ENCODE data around the gene TNRC6C. TPM values are rescaled to one million over a fixed set of nuclear protein-coding genes. Genes with fewer than 3 reads are reported as not detected.
"Not testable (repeated sequence)": the region's sequence is repeated elsewhere in the genome, so short reads cannot be mapped to it uniquely, and the experiment has no call there.

The TNRC6C gene
- polyA plus RNA-seq, 4 donors, result 0.89 to 5.1 (median 2.3) TPM

DNA sequence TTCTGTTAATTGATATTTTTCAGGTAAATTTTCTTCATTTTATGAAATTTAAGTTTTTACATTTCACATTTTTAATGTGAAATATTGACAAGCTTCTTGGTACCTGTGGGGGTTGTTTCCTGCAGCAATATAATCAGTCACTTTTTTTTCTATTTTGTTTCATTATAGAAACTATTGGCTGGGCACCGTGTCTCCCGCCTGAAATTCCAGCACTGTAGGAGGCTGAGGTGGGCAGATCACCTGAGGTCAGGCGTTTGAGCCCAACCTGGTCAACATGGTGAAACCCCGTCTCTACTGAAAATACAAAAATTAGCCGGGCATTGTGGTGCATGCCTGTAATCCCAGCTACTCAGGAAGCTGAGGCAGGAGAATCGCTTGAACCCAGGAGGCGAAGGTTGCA is 35.2 kb downstream of the TNRC6C start:
- FAIRE-seq; H3K4me1 ChIP-seq (ENCODE audit: control insufficient read depth in 3 of 3, insufficient read depth in 2 of 3, low read depth in 1 of 3, low read length in 2 of 3); H3K36me3 ChIP-seq (ENCODE audit: control insufficient read depth in 3 of 3, insufficient read depth in 2 of 3, low read depth in 1 of 3, low read length in 3 of 3); H3K27ac ChIP-seq (ENCODE audit: low read depth in 1 of 3, low read length in 2 of 3); H3K4me3 ChIP-seq (ENCODE audit: low read depth in 1 of 3, low read length in 3 of 3); DNase-seq; H3K9me3 ChIP-seq (ENCODE audit: control insufficient read depth in 2 of 2, insufficient read depth in 1 of 2, low read depth in 1 of 2, low read length in 1 of 2); H3K27me3 ChIP-seq (ENCODE audit: control insufficient read depth in 3 of 3, insufficient read depth in 3 of 3, low read length in 3 of 3): not testable (repeated sequence)
- 94% methylated on average over 7 of the region's 7 CpGs for WGBS, 3 donors

DNA sequence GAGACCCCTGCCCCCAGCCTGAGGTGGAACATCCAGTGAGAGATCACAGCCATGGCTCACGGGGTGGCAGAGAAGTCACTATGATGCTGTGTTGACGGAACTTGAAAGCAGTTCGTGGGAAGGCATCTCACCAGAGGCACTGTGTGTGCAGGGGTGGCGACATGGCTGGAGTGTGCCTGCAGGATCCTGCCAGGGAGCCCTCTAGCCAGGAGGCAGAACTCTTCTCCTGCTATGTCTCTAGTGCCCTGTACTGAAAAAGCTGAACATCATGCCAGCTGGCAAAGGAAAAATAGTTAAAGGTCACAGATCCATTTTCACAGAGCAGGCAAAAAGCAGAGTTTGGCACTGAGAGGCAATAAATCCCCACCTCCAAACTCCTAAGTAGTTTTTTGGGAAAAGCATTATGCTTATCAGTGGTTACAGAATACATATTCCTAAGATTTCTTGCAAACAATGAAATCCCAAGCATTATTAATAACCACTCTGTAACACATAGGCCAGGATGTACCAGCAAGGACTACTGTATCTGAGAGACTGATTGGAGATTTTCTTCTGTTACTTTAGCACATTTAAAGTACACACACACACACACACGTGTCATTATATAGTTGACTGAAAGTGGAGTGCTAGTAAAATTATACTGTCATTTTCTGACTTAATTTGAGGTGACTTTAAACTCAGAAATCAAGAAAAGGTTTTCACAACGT is 36.8 kb downstream of the TNRC6C start:
- FAIRE-seq (no peak), DNase-seq (no peak)
- H3K4me3 ChIP-seq (ENCODE audit: low read depth in 1 of 3, low read length in 3 of 3), result no peak overlapping the region
- no peaks in the 10 kb centered on the region for H3K36me3 ChIP-seq (ENCODE audit: control insufficient read depth in 3 of 3, insufficient read depth in 2 of 3, low read depth in 1 of 3, low read length in 3 of 3)
- H3K27me3 ChIP-seq (ENCODE audit: control insufficient read depth in 3 of 3, insufficient read depth in 3 of 3, low read length in 3 of 3), result no peaks in the 10 kb centered on the region
- no peak overlapping the region for H3K27ac ChIP-seq (ENCODE audit: low read depth in 1 of 3, low read length in 2 of 3)
- H3K4me1 ChIP-seq (ENCODE audit: control insufficient read depth in 3 of 3, insufficient read depth in 2 of 3, low read depth in 1 of 3, low read length in 2 of 3), result peaks cover 0 to 3% (median 0%) of the 10 kb centered on the region in 3 donors
- WGBS, 3 donors, result 66 to 85% (median 76%) methylated on average over 6 of the region's 6 CpGs
- H3K9me3 ChIP-seq (ENCODE audit: control insufficient read depth in 2 of 2, insufficient read depth in 1 of 2, low read depth in 1 of 2, low read length in 1 of 2), result no peaks in the 10 kb centered on the region

DNA sequence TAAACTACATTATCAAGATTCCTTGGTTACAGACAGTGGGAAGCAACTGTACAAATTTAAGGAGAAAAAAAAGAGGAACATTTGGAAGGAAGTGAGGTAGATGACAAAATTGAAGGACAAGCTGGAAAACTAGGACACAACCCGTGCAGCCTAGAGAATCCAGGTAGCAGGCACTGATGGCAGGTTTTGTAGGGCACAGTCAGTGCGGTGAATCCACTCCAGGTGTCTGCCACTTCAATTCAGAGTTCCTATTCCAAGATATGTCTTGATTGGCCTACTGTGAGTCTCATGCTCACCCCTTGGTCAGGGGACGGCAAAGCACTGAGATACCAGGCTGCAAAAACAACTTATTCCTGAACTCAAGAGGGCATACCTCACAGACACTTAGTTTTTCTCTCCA is 37.8 kb downstream of the TNRC6C start:
- FAIRE-seq, result no peak
- no peak for DNase-seq
- no peaks in the 10 kb centered on the region for H3K9me3 ChIP-seq (ENCODE audit: control insufficient read depth in 2 of 2, insufficient read depth in 1 of 2, low read depth in 1 of 2, low read length in 1 of 2)
- no peak overlapping the region for H3K4me3 ChIP-seq (ENCODE audit: low read depth in 1 of 3, low read length in 3 of 3)
- H3K27me3 ChIP-seq (ENCODE audit: control insufficient read depth in 3 of 3, insufficient read depth in 3 of 3, low read length in 3 of 3), result no peaks in the 10 kb centered on the region
- peaks cover 0 to 3% (median 0%) of the 10 kb centered on the region in 3 donors for H3K4me1 ChIP-seq (ENCODE audit: control insufficient read depth in 3 of 3, insufficient read depth in 2 of 3, low read depth in 1 of 3, low read length in 2 of 3)
- H3K27ac ChIP-seq (ENCODE audit: low read depth in 1 of 3, low read length in 2 of 3), result no peak overlapping the region
- WGBS, 3 donors, result 92 to 99% (median 95%) methylated on average over 3 of the region's 3 CpGs
- H3K36me3 ChIP-seq (ENCODE audit: control insufficient read depth in 3 of 3, insufficient read depth in 2 of 3, low read depth in 1 of 3, low read length in 3 of 3), result no peaks in the 10 kb centered on the region

DNA sequence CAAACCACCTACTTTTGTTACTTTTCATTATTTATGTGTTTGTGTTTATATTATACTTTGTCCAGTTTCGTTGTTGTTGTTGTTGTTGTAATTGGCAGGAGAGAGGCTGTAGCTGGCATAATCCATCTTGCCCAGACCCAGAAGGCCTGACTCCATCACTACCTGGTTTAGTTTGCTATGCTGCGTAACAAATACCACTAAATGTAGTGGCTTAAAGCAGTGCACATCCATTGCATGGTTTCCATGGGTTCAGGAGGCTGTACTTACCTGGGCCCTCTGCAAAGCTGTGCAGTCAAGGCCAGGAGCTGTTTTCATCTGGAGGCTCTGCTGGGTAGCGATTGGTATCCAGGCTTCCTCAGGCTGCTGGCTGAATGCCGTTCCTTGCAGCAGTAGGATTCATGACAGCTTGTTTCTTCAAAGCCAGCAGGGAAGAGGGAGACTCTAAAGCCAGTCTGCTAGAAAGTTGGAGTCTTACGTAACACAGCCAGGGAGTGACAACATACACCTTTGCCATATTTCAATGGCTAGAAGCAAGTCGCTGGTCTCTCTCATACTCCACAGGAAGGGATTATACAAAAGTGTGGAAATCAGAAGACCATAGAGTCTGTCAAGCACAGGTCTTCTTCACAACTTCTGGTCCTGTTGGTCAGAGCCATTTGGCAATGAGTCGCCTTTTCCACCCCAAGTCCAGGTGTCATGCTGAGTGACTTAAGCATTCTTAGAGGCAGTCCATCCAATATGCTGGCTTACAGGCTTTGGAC is 41.1 kb downstream of the TNRC6C start:
- no peak overlapping the region for H3K4me3 ChIP-seq (ENCODE audit: low read depth in 1 of 3, low read length in 3 of 3)
- no peaks in the 10 kb centered on the region for H3K9me3 ChIP-seq (ENCODE audit: control insufficient read depth in 2 of 2, insufficient read depth in 1 of 2, low read depth in 1 of 2, low read length in 1 of 2)
- no peaks in the 10 kb centered on the region for H3K27me3 ChIP-seq (ENCODE audit: control insufficient read depth in 3 of 3, insufficient read depth in 3 of 3, low read length in 3 of 3)
- H3K27ac ChIP-seq (ENCODE audit: low read depth in 1 of 3, low read length in 2 of 3), result no peak overlapping the region
- no peak for FAIRE-seq
- peaks cover 0 to 3% (median 0%) of the 10 kb centered on the region in 3 donors for H3K4me1 ChIP-seq (ENCODE audit: control insufficient read depth in 3 of 3, insufficient read depth in 2 of 3, low read depth in 1 of 3, low read length in 2 of 3)
- no peak for DNase-seq
- H3K36me3 ChIP-seq (ENCODE audit: control insufficient read depth in 3 of 3, insufficient read depth in 2 of 3, low read depth in 1 of 3, low read length in 3 of 3), result no peaks in the 10 kb centered on the region
- 94 to 97% (median 96%) methylated on average over 7 of the region's 7 CpGs for WGBS, 3 donors

DNA sequence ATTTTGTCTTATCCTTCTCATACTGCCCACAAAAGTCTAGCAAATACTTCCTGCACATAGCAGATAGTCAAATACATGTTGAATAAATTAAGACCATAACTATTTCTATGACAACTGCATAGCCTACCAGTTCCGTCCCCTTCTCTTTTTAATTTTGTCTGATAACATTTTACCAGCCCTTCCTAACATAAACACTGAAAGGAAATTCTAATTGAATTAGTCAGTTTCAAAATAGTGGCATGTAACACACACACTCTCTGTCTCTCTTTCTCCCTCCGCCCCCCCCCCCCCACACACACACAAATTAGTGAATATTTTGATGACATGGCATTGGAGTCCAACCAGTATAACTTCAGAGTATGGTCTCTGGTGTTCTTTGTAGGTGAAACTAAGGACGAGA is 41.8 kb downstream of the TNRC6C start:
- Histone ChIP-seq H3K4me3 (ENCODE audit: low read depth in 1 of 3, low read length in 3 of 3) (no peak overlapping the region), H3K9me3 (ENCODE audit: control insufficient read depth in 2 of 2, insufficient read depth in 1 of 2, low read depth in 1 of 2, low read length in 1 of 2) (no peaks in the 10 kb centered on the region), H3K27me3 (ENCODE audit: control insufficient read depth in 3 of 3, insufficient read depth in 3 of 3, low read length in 3 of 3) (no peaks in the 10 kb centered on the region), H3K4me1 (ENCODE audit: control insufficient read depth in 3 of 3, insufficient read depth in 2 of 3, low read depth in 1 of 3, low read length in 2 of 3) (peaks cover 0 to 3% (median 0%) of the 10 kb centered on the region in 3 donors), H3K36me3 (ENCODE audit: control insufficient read depth in 3 of 3, insufficient read depth in 2 of 3, low read depth in 1 of 3, low read length in 3 of 3) (no peaks in the 10 kb centered on the region), H3K27ac (ENCODE audit: low read depth in 1 of 3, low read length in 2 of 3) (no peak overlapping the region)
- WGBS, 3 donors, result 83 to 90% (median 88%) methylated on average over 3 of the region's 3 CpGs
- DNase-seq (no peak), FAIRE-seq (no peak)

DNA sequence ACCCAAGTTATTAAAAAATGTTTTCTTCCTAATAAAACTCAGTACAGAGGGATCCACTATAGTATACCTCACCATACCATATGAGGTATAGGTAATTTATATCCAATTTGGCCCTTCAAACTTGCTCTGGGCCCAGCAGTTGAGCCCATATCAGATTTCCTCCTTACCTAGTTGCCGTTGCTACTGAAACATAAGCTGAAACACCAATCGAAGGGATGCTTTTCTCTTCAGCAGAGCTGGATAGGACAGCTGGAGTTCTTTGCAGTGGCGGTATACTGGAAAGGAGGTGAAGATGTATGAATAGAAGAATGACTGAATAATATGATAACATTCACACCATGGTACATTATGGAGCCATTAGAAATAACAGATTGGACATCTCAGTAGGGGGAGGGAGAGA is 42.7 kb downstream of the TNRC6C start:
- H3K36me3 ChIP-seq (ENCODE audit: control insufficient read depth in 3 of 3, insufficient read depth in 2 of 3, low read depth in 1 of 3, low read length in 3 of 3), result no peaks in the 10 kb centered on the region
- no peaks in the 10 kb centered on the region for H3K9me3 ChIP-seq (ENCODE audit: control insufficient read depth in 2 of 2, insufficient read depth in 1 of 2, low read depth in 1 of 2, low read length in 1 of 2)
- H3K27me3 ChIP-seq (ENCODE audit: control insufficient read depth in 3 of 3, insufficient read depth in 3 of 3, low read length in 3 of 3), result no peaks in the 10 kb centered on the region
- FAIRE-seq (no peak), DNase-seq (no peak)
- WGBS, 3 donors, result 73 to 88% (median 82%) methylated on average over 3 of the region's 3 CpGs
- no peak overlapping the region for H3K4me3 ChIP-seq (ENCODE audit: low read depth in 1 of 3, low read length in 3 of 3)
- no peak overlapping the region for H3K27ac ChIP-seq (ENCODE audit: low read depth in 1 of 3, low read length in 2 of 3)
- H3K4me1 ChIP-seq (ENCODE audit: control insufficient read depth in 3 of 3, insufficient read depth in 2 of 3, low read depth in 1 of 3, low read length in 2 of 3), result peaks cover 0 to 3% (median 0%) of the 10 kb centered on the region in 3 donors

DNA sequence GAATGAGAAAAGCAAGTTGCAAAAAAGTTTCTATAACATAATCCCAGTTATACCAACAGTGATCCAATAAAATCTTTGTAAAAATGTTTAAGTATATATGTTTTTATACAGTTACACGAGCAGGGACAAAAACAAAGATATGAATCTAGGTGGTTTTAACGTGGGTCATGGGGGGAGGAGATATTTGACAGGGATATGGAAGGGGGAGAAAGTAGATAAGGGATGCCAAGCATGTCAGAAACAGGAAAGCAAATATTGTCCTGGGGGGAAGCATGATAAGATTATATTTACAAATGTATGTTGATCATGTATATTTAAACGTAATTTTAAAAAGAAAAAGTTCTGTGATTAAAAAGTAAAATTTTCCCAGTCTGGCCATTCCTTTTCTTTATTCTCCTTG is 43.1 kb downstream of the TNRC6C start:
- FAIRE-seq (no peak), DNase-seq (no peak)
- H3K9me3 ChIP-seq (ENCODE audit: control insufficient read depth in 2 of 2, insufficient read depth in 1 of 2, low read depth in 1 of 2, low read length in 1 of 2), result no peaks in the 10 kb centered on the region
- H3K27me3 ChIP-seq (ENCODE audit: control insufficient read depth in 3 of 3, insufficient read depth in 3 of 3, low read length in 3 of 3), result no peaks in the 10 kb centered on the region
- H3K27ac ChIP-seq (ENCODE audit: low read depth in 1 of 3, low read length in 2 of 3), result no peak overlapping the region
- H3K36me3 ChIP-seq (ENCODE audit: control insufficient read depth in 3 of 3, insufficient read depth in 2 of 3, low read depth in 1 of 3, low read length in 3 of 3), result no peaks in the 10 kb centered on the region
- 60 to 67% (median 63%) methylated on average over 3 of the region's 3 CpGs for WGBS, 3 donors
- H3K4me3 ChIP-seq (ENCODE audit: low read depth in 1 of 3, low read length in 3 of 3), result no peak overlapping the region
- H3K4me1 ChIP-seq (ENCODE audit: control insufficient read depth in 3 of 3, insufficient read depth in 2 of 3, low read depth in 1 of 3, low read length in 2 of 3), result peaks cover 0 to 3% (median 0%) of the 10 kb centered on the region in 3 donors

DNA sequence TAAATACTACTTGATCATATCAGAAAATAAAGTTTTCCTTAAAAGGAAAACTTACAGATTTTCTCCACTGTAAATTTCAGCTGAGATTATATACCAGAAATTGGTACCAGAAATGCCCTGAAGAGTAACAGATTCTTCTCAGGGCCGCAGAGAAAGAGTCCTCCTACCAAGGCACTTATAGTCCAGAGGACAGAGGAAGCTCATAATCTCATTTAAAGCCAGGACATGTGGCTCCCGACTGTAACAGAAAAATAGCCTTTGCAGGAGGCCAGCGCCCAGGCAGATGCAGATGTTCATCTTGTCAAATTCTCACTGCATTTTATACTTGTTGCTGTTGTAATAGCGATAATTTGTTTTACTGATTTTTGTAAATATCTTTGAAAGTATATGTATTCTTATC is 43.7 kb downstream of the TNRC6C start:
- Histone ChIP-seq H3K4me3 (ENCODE audit: low read depth in 1 of 3, low read length in 3 of 3) (no peak overlapping the region), H3K36me3 (ENCODE audit: control insufficient read depth in 3 of 3, insufficient read depth in 2 of 3, low read depth in 1 of 3, low read length in 3 of 3) (no peaks in the 10 kb centered on the region), H3K27me3 (ENCODE audit: control insufficient read depth in 3 of 3, insufficient read depth in 3 of 3, low read length in 3 of 3) (no peaks in the 10 kb centered on the region), H3K9me3 (ENCODE audit: control insufficient read depth in 2 of 2, insufficient read depth in 1 of 2, low read depth in 1 of 2, low read length in 1 of 2) (no peaks in the 10 kb centered on the region), H3K27ac (ENCODE audit: low read depth in 1 of 3, low read length in 2 of 3) (no peak overlapping the region), H3K4me1 (ENCODE audit: control insufficient read depth in 3 of 3, insufficient read depth in 2 of 3, low read depth in 1 of 3, low read length in 2 of 3) (peaks cover 0 to 3% (median 0%) of the 10 kb centered on the region in 3 donors)
- FAIRE-seq (no peak), DNase-seq (no peak)
- WGBS, 3 donors, result 89 to 97% (median 95%) methylated on average over 4 of the region's 4 CpGs
